NCI-H1417 (cell line): ENCODE data around the gene SORL1.

Experiments
- DNase-seq, 3 experiments: peaks; one replicate each; lab custom pipeline; 2025; lab: John Stamatoyannopoulos, UW

SORL1 gene

DNA sequence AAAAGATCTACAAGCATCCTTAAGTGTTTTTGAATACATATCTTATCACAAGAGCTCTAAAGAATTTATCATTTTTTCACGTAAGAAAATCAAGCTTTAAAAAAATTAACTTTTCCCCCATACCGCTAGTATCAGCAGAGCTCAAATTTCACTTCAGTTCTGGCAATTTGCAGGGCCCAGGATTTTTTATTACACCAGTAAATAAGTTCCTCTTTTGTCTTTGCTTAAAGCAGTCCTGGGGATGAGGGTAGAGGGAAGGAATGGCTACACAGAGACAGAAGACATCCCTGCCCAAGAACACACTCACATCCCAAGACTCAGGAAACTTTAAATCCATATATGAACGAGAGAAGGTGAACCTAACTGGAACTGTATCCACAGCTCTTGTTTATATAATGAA, 22.6 kb upstream of the SORL1 start:
- DNase-seq, result no peak

DNA sequence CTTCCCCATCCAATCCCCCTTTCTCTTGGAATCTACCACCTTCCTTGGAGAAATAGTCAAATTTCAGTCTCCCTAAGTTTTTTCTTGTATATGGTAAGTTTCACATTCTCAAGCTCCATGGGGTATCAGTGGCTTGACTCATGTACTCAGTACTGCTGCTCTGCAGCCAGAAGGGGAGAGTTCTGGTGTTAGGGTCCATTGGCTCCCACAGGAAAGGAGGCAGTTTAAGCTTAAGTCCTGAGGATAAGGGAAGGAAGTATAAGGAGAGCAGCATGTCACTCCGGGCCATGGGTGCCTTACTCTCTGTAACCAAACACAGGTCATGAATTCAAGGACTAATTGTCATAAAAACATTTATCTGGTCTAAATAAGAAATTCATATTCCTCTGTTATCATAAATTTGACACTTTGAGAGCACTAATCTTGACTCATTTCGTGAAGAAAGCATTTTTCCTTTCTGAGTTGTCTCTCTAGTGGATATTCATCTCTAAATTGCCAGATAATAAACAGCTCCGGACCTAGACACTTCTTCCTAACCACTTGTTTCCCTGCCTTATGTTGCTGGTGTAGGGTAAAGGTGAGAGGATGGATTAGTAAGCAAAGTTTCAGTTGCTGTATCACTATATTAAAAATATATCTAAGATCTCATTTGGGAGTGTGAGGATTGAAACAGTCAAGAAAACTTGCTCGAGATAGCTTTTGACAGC, 20.1 kb upstream of the SORL1 start:
- DNase-seq, result no peak

- peak in 2 of 3 experiments; percentile 9 to 34 for DNase-seq
Observed at GRCh38 chr11:121435132-121435531, 17.0 kb upstream of the SORL1 start.

GRCh38 chr11:121435551-121436511, 16.3 kb upstream of the SORL1 start:
- peak in 2 of 3 experiments; percentile 44 to 77 for DNase-seq

DNA sequence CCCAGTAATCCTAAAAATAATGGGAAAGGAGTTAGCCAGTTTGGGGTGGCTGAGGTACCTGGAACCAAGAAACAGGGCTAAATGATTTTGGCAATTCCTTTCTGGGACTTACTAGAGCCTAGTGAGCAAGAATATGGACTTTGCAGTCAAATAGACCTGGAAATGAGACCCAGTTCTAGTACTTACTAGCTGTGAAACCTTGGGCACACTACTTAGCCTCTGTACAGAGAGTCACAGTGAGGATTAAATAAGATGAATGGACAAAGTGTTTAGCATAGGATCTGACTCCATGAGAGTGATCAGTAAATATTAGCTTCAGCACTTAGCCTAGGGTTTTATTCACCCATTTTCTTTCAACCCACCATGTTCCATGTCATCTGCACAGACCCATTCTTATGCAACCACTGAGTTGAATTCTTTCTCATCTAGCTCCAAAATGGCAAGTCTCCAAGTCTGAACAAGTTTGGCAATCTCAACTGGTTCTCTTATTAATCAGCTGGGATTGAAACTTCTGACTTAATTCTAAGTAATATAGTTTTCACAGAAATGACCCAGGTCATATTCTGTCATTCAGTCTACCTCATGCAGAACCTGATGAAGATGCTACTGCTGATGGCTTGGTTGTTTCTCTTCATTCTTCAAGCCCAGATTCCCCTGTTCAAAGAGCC, 15.0 kb upstream of the SORL1 start:
- DNase-seq, result no peak

DNA sequence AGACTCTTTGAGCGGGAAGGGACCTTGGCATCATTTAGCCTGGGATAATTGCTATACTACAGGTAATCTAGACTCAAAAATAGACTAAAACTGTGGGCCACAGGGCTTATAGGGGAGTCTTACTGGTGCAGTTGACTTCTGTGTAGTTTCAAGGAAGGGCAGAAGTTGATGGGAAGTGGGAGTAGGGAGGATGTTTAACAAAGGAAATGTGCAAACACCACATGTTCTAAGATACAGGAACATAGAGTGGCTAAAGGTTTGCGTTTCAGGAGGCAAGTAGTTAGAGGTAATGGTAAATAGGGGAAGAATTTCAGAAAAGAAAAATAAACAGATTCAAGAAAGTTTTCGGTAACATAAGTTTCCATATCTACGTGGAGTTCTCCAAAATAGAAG, 14.4 kb upstream of the SORL1 start:
- DNase-seq, result no peak

DNA sequence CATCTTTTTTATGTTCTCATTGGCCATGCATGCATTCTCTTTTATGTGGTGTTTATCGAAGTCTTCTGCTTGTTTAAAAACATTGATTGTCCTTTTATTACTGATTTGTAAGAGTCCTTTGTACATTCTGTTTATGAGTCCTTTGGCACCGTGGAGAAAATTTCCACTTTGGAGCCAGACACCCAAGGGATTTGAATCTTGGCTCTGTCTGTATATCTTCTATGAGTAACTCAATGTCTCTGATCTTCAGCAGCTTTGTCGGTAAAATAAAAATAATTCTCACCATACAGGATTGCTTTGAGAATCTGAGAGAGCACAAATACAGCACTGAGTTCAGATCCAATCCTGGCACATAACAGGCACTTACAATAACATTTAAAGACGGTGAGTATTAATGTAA, 12.8 kb upstream of the SORL1 start:
- no peak for DNase-seq

- DNase-seq, result no peak
Observed at GRCh38 chr11:121439759-121440158, 12.4 kb upstream of the SORL1 start.

DNA sequence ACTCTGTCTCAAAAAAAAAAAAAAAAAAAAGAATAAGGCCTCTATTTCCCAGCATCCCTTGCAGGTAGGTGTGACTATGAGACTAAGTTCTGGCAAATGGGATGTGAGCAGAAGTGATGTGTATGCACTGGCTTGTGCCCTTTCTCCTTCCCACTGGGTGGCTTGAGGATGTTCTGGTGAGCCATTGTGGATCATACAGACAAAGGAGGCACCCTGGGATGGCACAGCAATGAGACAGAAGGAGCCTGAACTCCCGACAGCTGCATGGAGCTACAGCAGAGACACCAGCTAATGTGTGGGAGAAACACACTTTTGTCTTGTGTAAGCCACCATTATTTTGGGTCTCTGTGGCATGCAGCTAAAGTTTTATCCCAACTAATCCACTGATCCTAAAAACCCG, 10.6 kb upstream of the SORL1 start:
- DNase-seq, result no peak

DNA sequence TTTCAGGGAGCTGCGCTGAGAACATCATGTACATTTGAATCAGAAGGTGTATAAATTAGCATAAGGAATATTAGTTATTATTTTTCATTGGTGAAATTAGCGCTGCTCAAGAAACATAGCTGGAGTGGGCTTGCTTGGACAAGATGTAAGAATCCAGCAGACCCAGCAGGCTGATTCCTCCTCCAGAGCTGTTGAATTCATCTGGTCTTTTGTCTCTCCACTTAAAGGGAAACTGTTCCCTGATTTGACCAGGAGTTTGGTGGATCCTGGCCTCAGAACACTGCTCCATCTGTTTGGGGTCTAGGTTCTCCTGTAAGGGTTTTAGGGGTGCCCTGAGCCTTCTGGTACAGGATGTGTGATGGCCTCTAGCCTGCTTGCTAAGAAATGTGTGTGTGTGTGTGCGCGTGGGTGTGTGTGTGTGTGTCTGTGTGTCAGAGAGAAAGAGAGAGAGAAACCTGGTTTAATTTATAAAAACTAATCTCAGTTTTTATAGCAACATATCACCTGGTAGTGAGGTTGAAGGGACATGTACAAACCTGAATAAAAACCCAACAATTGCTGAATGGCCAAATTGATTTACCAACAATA, 8.3 kb upstream of the SORL1 start:
- no peak for DNase-seq

DNA sequence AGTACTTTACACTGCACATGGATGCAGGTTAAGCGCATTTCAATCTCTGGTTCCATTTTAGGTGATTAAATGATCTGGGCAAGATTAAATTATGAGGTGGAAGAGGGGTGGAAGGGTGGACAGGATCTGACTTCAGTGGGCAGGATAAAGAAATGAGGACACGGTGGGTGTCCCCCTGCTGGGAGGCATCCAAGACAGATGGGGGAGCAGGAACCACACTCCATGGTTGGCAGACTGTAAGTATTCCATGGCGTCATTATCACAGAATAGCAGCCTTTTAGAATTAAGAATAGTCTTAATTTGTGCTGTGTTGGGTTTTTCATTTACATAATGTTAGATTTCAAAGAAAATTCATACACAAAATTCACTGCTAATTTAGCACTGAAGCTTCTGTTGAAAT, 7.6 kb upstream of the SORL1 start:
- DNase-seq, result no peak

GRCh38 chr11:121445071-121445768, 6.9 kb upstream of the SORL1 start:
- no peak for DNase-seq

- DNase-seq, result peak in 2 of 3 experiments; percentile 24 to 73
Observed at GRCh38 chr11:121446752-121447156, 5.4 kb upstream of the SORL1 start.

DNA sequence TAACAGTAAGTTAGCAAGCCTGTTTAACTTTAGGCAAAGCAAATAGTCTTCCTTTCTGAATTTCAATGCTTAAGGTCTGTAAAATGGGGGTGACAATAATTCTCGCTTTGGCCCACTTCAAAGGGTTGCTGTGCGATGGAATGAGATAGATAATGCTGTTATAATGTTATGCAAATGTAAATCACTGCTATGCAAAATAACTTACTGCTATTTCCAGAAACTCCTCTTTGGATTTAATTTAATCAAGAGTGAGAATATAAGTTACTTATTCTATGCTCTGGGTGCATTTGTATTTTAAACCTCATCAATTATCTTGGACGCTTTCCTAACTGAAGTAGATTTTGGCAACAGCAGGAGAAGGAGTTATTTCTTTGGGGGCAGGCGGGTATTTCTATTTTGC, 4.1 kb upstream of the SORL1 start:
- no peak for DNase-seq

DNA sequence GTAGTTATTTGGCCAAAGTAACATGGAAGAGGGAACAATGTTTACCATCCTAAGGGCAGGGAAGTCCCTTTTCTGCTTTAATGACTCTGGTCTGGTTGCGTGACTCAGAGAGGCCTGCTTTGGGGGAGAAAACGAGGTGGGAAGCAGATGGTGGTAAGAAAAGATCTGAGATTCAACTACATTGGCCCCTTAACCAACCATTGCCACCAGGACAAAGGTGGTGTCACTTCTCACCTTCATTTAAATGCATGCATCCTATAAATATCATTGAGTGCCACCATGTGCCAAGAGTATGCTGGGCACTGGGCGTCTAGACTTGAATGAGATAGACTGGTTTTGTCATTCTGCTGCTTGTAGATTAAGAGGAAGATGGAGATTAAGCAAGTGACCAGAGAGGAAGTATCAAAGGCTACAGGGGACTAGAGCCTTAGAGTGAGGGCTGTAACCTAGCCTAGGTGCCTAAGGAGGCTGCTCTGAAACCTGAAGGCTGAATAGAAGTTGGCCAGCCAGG, 3.6 kb upstream of the SORL1 start:
- DNase-seq, result no peak

GRCh38 chr11:121449123-121449522, 3.0 kb upstream of the SORL1 start:
- DNase-seq, result no peak

- no peak for DNase-seq
Observed at GRCh38 chr11:121449626-121450025, 2.5 kb upstream of the SORL1 start.

DNA sequence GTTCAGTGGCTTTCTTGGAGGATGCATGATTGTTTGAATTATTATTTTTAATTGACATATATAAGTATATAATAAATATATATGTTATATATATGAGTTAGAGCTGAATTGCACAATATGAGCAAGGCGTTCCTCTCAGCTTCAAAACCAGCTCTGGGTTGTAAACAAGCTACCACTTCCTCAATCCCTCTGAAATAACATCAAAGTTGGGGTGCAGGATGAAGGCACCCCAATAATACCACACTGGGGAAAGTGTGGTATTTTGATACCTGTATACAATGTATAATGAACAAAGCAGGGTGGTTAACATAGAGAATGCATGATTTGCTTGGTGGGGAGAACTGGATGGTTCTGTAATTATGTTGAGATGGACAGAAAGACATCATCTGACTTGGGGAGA, 1.7 kb upstream of the SORL1 start:
- no peak for DNase-seq

DNA sequence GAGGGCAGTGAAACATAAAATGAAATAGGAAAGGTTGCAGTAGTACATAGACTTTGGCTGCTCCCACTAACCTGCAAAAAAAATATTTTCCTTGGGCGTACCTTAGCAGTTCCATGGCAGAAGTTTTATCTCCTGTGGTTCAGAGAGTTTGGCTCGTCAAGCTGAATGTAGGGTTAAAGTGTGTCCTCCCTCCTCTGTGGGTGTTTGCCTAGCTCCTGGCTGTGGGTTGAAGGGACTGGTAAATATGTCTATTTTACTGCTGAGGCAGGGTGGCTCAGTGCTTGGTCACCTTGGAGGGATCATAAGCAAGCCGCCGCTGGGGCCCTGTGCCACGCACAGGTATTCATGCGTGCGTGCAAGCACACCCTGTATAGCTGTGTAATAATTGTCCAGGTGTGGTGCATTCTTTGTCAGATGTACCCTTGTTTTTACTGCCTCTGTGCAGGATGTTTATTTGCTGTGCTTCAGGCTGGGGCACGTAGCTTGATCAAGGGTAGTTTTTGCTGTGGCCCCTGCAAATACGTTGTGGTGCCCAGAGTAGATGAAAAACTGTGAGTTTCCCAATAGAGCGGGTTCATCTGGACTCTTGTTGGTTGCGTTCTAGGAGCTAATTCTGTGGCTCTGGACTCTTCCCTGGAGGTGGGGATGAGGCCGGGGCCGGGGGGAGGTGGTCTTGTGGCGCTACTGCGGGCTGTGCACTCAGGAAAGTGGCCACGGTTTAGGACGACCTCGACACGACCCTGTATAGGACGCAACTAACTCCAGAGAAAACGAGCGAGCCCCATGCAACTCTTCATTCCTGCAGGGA, 732 bp upstream of the SORL1 start:
- DNase-seq, result no peak

GRCh38 chr11:121452609-121453150, 566 bp downstream of the SORL1 start, which contains the start of gene SORL1-AS1:
Gene SORL1-AS1 (minus strand): TSS chr11:121452967.
- peak; percentile 52 to 88 (median 87) for DNase-seq
